GM18526 (cell line): ENCODE data around the gene CCDC68.

Source experiments
- POLR2A ChIP-seq: IDR thresholded peaks from 3 replicates; pipeline ENCODE4 v1.6.1; 2011; ENCODE audit not compliant: insufficient read length; ENCODE audit errors: extremely low read depth

Gene CCDC68

DNA sequence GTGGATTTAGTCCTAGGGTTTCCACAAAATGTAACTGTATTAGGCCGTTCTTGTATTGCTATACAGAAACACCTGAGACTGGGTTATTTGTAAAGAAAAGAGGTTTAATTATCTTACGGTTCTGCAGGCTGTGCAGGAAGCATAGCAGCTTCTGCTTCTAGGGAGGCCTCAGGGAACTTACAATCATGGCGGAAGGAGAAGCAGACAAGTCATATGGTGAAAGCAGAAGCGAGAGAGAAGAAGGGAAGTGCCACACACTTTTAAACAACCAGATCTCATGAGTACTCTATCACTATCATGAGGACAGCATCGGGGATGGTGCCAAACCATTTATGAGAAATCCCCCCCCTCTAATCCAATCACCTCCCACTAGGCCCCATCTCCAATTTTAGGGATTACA lies 9.5 kb upstream of the CCDC68 start:
- TF ChIP-seq POLR2A: no peak

DNA sequence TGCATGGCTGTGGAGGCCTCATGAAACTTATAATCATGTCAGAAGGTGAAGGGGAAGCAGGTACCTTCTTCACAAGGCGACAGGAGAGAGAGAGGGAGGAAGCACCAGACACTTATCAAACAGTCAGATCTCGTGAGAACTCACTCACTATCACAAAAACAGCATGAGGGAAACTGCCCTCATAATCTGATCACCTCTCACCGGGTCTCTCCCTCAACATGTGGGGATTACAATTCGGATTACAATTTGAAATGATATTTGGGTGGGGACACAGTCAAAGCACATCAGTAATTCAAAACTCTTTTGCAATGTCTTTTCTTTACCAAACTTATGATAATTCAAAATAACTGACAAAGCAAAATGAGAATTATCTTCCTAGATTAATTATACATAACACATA lies 8.5 kb upstream of the CCDC68 start:
- no peak for TF ChIP-seq POLR2A

DNA sequence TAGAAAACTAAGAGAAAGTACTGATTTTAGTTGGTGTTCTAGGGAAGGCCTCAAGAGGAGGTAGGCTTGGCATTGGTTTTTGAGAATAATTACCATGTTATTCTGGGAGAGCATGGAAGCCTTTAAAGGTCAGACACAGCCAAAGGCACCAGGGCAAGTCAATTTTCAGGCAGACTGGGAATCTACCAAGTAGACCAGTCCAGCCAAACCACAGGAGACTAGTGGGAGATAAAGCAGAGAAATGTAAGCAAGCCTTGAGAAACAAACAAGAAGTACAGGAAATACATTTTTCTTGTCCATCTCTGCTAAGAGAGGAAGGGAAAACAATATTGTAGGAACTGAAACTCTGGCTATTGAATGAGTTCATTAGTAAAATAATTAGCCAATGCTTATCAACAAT lies 5.5 kb upstream of the CCDC68 start:
- TF ChIP-seq POLR2A: no peak

GRCh38 chr18:54962919-54963645 lies 3.8 kb upstream of the CCDC68 start:
- no peak for TF ChIP-seq POLR2A

- no peak for TF ChIP-seq POLR2A
These were observed 2.6 kb upstream of the CCDC68 start for GRCh38 chr18:54961868-54962267.

- no peak for TF ChIP-seq POLR2A
These were observed 1.8 kb upstream of the CCDC68 start for GRCh38 chr18:54961016-54961423.

- TF ChIP-seq POLR2A: no peak
These were observed 936 bp upstream of the CCDC68 start for GRCh38 chr18:54960197-54960596.

DNA sequence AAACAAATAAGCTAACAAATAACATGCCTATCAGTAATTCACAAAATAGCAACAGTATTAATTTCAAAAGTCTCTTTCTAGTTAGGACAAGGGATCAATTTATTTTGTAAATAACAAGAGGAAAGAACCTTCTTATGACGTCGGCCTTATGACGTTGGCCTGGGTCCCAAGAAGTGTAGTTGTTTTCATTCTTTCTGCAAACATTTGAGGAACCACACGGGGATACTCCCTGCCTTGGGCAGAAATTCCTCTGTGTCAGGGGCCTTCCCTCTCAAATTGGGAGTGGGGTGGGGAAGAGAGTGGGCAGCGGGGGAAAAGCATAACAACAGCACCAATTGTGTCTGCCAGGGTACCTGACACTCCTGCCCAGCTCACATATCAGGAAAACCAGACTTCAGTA lies 1.3 kb downstream of the CCDC68 start:
- TF ChIP-seq POLR2A: no peak

GRCh38 chr18:54957296-54957832 lies 1.9 kb downstream of the CCDC68 start:
- no peak for TF ChIP-seq POLR2A

DNA sequence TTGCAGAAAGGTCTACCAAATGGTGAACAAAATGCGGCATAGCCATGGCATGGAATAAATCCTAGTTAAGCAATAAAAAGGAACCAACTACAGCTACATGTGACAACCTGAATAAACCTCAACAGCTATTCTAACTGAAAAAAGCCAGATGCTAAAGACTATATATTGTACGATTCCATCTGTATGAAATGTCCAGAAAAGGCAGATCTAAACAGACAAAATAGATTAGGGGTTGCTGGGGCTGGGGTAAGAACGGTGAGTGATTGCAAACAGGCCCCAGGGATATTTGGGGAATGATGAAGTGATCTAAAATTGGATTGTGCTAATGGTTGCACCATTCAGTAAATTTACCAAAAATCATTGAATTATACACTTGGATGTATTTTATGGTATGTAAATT lies 2.8 kb downstream of the CCDC68 start:
- TF ChIP-seq POLR2A: no peak

DNA sequence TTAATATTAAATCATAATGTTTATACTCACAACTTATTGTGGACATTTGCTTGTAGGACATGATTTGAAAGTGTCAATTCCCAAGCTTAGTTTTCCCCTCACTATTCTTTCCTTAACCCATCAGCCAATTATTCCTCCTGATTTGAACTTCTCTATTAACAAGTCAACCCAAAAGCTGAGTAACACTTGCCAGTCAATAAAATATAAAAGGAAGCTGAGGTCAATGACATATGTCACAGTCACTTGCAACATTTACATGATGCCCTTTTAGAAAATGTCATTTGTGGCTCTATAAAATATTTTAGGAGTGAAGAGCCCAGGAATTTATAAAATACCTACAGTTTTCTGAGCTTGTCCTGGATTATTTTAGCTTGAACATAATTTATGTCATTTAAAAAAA lies 7.2 kb downstream of the CCDC68 start:
- TF ChIP-seq POLR2A: no peak

GRCh38 chr18:54950221-54950620 lies 9.0 kb downstream of the CCDC68 start:
- TF ChIP-seq POLR2A: no peak

- TF ChIP-seq POLR2A: no peak
These were observed 9.7 kb downstream of the CCDC68 start for GRCh38 chr18:54949588-54949987.

DNA sequence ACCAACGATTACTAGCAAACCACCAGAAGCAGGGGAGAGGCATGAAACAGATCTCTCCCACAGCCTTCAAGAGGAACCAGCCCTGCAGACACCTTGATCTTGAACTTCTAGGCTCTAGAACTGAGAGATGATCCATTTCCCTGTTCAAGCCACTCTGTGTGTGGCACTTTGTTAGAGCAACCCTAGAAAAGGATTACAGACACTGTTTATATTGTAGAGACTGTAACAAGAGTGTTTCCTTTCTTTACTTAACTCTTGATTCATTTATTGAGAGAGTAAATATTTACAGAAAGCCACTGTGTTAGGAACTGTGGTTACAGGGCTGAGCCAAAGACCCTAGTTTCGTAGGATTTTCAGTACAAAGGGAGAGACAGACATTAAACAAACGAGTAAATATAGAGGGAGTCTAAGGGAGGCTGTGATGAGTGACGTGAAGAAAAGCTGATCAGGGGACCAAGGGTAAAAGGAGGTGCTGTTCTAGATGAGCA lies 10.9 kb downstream of the CCDC68 start:
- no peak for TF ChIP-seq POLR2A

- no peak for TF ChIP-seq POLR2A
These were observed 12.2 kb downstream of the CCDC68 start for GRCh38 chr18:54947091-54947490.

- TF ChIP-seq POLR2A: no peak
These were observed 13.1 kb downstream of the CCDC68 start for GRCh38 chr18:54946149-54946581.
